ENCODE results near the gene KPNA6. TPM values are rescaled to one million over a fixed set of nuclear protein-coding genes. Genes with fewer than 3 reads are reported as not detected.

Gene KPNA6
- total and polyA plus RNA-seq, 9 of the 15 experiments (the other 6 are each of a cell fraction or from before 2014, with no cell fraction given) = 20.1 to 54.6 (median 32.2) TPM

DNA sequence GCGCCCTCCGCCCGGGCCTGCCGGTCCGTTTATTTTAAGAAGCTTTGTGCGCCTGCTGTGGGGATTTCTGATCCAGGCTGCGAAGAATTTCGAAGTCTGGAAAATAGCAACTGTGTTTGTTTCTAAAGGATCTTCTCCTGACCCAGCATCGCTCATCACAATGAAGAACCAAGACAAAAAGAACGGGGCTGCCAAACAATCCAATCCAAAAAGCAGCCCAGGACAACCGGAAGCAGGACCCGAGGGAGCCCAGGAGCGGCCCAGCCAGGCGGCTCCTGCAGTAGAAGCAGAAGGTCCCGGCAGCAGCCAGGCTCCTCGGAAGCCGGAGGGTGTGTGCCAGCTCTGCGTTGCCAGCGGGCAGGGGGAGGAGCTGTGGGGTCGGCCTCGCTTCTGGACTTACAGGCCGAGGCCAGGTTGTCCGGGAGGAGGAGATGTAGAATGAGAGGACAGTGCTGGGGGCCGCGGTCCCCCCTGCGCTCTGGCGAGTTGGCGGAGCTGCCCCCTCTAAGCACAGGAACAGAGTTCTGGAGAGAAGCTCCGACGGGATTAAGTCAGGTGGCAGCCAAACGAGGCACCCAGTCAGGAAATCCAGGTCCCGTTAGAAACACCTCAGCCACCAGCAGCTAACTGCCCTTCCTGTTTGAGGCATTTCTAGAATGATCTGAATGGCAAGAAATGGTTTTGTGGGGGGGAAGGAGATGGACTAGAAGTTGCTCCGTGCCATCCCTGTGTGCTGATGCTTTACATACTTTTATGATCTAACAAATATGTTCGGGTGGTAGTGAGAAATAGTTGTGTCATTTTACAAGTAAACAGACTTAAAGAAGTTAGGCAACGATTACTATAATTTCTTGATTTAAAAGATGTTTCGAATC is 72.6 kb downstream of the KPNA6 start:
- peak overlapping the region; percentile 94 to 97 for H3K9ac ChIP-seq (ENCODE audit: insufficient read depth in 1 of 2, low read depth in 2 of 2, low read length in 2 of 2)
- POLR2A ChIA-PET = interaction anchor here (0.6 to 11.6 kb wide), 14 partner anchors 7 to 177 kb away, joined by 3 to 201 read pairs (median 3); partner anchors contain the start of genes CCDC28B, HDAC1 and KPNA6
- H3K27ac ChIP-seq (ENCODE audit: extremely low read depth, low read depth, low read length) = peak overlapping the region; percentile 89
- peaks cover 55% of the 10 kb centered on the region for H3K79me2 ChIP-seq (ENCODE audit: control insufficient read depth, insufficient read depth, low read length)
- peaks cover 4% of the 10 kb centered on the region for H3K9me1 ChIP-seq (ENCODE audit: control insufficient read depth, insufficient read depth, low read length)
- H3K27me3 ChIP-seq (ENCODE audit: control insufficient read depth in 2 of 2, insufficient read depth in 2 of 2, low read length in 2 of 2) = no peaks in the 10 kb centered on the region
- peak overlapping the region; percentile 77 for H3K4me3 ChIP-seq
- peak; percentile 54 for FAIRE-seq
- no peaks in the 10 kb centered on the region for H3K9me3 ChIP-seq (replicated peaks; ENCODE audit: control insufficient read depth, insufficient read depth, low read depth, low read length)
- WGBS (ENCODE audit: insufficient coverage, low coverage, missing lambda C conversion rate) = 1% methylated on average over 36 of the region's 36 CpGs
- H3K36me3 ChIP-seq (ENCODE audit: control insufficient read depth, insufficient read depth, low read length) = peaks cover 44% of the 10 kb centered on the region
- peak; percentile 56 to 66 (median 61) for DNase-seq (ENCODE audit: extremely low read depth in 1 of 4, low spot score in 3 of 4)
- peaks cover 25 to 30% of the 10 kb centered on the region in 2 experiments for H3K4me1 ChIP-seq (replicated peaks in 1 of 2; ENCODE audit: control insufficient read depth in 2 of 2, insufficient read depth in 2 of 2, low read length in 2 of 2)
- no TSS peak for BruUV-seq (replicated peaks)
- intact Hi-C loops (cut with micrococcal nuclease) (loop anchor here (5.0 to 10.0 kb wide), 2 partner anchors 53 to 166 kb away; partner anchors contain the start of gene KHDRBS1), in situ Hi-C loops (cut with MboI) (no loop called here)
- CTCF ChIA-PET (ENCODE audit: low intra/inter-chr PET ratio) = interaction anchor here (0.7 kb wide), 1 partner anchor 12 kb away, joined by 3 read pairs; no protein-coding TSS in a partner anchor
- H3K4me2 ChIP-seq (ENCODE audit: insufficient read depth, low read length) = peak overlapping the region; percentile 92
- peak; percentile 25 for ATAC-seq
- H2AFZ ChIP-seq (ENCODE audit: low read depth, low read length) = peak overlapping the region; percentile 97
- no peaks in the 10 kb centered on the region; the same call in 1 of the 2 replicates for H4K20me1 ChIP-seq (replicated peaks; ENCODE audit: control insufficient read depth, insufficient read depth, low read length)
- TF ChIP-seq, protein P1, sequence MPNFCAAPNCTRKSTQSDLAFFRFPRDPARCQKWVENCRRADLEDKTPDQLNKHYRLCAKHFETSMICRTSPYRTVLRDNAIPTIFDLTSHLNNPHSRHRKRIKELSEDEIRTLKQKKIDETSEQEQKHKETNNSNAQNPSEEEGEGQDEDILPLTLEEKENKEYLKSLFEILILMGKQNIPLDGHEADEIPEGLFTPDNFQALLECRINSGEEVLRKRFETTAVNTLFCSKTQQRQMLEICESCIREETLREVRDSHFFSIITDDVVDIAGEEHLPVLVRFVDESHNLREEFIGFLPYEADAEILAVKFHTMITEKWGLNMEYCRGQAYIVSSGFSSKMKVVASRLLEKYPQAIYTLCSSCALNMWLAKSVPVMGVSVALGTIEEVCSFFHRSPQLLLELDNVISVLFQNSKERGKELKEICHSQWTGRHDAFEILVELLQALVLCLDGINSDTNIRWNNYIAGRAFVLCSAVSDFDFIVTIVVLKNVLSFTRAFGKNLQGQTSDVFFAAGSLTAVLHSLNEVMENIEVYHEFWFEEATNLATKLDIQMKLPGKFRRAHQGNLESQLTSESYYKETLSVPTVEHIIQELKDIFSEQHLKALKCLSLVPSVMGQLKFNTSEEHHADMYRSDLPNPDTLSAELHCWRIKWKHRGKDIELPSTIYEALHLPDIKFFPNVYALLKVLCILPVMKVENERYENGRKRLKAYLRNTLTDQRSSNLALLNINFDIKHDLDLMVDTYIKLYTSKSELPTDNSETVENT (CRISPR knock-in tag; IDR thresholded peaks at IDR 0.05) = no peak
- no peak for TF ChIP-seq KDM5B (IDR thresholded peaks at IDR 0.05; ENCODE audit: insufficient replicate concordance, low read depth, low read length)
- TF ChIP-seq ZNF764 (CRISPR knock-in tag; IDR thresholded peaks at IDR 0.05; ENCODE audit: low read depth) = no peak
- TF ChIP-seq, protein P2, sequence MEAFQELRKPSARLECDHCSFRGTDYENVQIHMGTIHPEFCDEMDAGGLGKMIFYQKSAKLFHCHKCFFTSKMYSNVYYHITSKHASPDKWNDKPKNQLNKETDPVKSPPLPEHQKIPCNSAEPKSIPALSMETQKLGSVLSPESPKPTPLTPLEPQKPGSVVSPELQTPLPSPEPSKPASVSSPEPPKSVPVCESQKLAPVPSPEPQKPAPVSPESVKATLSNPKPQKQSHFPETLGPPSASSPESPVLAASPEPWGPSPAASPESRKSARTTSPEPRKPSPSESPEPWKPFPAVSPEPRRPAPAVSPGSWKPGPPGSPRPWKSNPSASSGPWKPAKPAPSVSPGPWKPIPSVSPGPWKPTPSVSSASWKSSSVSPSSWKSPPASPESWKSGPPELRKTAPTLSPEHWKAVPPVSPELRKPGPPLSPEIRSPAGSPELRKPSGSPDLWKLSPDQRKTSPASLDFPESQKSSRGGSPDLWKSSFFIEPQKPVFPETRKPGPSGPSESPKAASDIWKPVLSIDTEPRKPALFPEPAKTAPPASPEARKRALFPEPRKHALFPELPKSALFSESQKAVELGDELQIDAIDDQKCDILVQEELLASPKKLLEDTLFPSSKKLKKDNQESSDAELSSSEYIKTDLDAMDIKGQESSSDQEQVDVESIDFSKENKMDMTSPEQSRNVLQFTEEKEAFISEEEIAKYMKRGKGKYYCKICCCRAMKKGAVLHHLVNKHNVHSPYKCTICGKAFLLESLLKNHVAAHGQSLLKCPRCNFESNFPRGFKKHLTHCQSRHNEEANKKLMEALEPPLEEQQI (IDR thresholded peaks at IDR 0.05) = no peak
- TF ChIP-seq ZNF41 (CRISPR knock-in tag; conservative IDR thresholded peaks at IDR 0.05) = no peak
- no peak for TF ChIP-seq TCF7L2 (IDR thresholded peaks at IDR 0.05; ENCODE audit: low read depth, low read length)
- TF ChIP-seq, protein P3, sequence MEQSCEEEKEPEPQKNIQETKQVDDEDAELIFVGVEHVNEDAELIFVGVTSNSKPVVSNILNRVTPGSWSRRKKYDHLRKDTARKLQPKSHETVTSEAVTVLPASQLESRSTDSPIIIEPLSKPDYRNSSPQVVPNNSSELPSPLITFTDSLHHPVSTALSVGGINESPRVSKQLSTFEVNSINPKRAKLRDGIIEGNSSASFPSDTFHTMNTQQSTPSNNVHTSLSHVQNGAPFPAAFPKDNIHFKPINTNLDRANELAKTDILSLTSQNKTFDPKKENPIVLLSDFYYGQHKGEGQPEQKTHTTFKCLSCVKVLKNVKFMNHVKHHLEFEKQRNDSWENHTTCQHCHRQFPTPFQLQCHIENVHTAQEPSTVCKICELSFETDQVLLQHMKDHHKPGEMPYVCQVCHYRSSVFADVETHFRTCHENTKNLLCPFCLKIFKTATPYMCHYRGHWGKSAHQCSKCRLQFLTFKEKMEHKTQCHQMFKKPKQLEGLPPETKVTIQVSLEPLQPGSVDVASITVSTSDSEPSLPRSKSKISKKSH (CRISPR knock-in tag; IDR thresholded peaks at IDR 0.05) = no peak
- TF ChIP-seq BMI1 (IDR thresholded peaks at IDR 0.05; ENCODE audit: low read length) = no peak
- TF ChIP-seq ZNF311 (CRISPR knock-in tag; IDR thresholded peaks at IDR 0.05) = no peak
- TF ChIP-seq POLR2AphosphoS2 (IDR thresholded peaks at IDR 0.05; ENCODE audit: low read length) = no peak
- TF ChIP-seq U2AF1 (optimal IDR thresholded peaks at IDR 0.05; ENCODE audit: low read depth, low read length) = no peak
- TF ChIP-seq FIP1L1 (IDR thresholded peaks at IDR 0.05; ENCODE audit: low read depth, low read length, poor library complexity, severe bottlenecking) = no peak
- TF ChIP-seq PHB2 (IDR thresholded peaks at IDR 0.05; ENCODE audit: low read depth) = no peak
